Measurements from ENCODE around the gene PLXNC1. TPM values are rescaled to one million over a fixed set of nuclear protein-coding genes. Genes with fewer than 3 reads are reported as not detected.
A peak's percentile ranks its signal among the peaks of the same experiment; 100 is the strongest.

PLXNC1 gene
- total and polyA plus RNA-seq, 2 donors (not counting 1 experiment from before 2014, with no cell fraction given), result 9.7 to 33.6 TPM

DNA sequence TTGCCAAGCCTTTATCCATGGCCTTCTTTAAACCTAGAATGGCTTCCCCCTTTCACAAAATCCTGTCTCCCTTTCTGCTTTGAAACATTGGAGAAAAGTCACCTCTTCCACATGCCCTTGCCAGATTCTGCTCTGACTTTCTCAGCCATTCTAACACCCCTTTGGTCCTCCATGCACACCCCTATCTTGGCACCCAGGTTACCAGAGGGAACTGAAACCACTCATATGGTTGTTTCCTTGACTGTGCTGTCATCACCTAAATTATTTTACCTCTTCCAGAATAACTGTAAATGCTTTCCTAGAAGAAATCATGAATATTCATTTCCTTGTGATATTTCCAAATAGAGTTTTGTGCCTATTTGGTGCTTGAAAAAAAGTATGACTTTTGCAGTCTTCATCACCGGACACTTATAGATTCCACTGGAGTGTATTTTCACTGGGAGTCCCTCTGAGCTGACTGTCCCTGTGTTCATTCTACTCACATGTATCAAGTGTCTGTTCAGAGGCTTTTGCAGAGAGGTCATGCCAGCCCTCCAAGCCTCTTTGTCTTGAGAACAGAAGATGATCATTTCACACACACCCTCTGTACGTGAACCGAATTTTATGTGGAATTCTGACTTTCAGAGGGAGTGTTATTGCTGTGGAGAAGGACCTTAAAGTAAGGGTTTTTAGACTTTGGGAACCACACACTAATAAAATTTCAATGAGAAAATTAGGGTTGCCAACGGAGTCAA, 74.1 kb downstream of the PLXNC1 start:
- H4K20me1 ChIP-seq (ENCODE audit: control insufficient read depth, insufficient read depth, low read length, poor library complexity, severe bottlenecking), result no peaks in the 10 kb centered on the region
- no peaks in the 10 kb centered on the region for H3K9me3 ChIP-seq (ENCODE audit: control extremely low read depth in 1 of 3, control insufficient read depth in 2 of 3, insufficient read depth in 1 of 3, low read length in 2 of 3)
- ATAC-seq (ENCODE audit: low read depth) (peak; percentile 74), DNase-seq (peak; percentile 39)
- intact Hi-C loops (cut with micrococcal nuclease), result loop anchor here (2.0 kb wide), 1 partner anchor 18 kb away; no protein-coding TSS in a partner anchor
- H3K9ac ChIP-seq (ENCODE audit: low read length), result no peak overlapping the region
- ChIA-PET CTCF (interaction anchor here (0.7 to 1.8 kb wide), 3 partner anchors 14 to 92 kb away, joined by 3 to 5 read pairs (median 4); no protein-coding TSS in a partner anchor), POLR2A (interaction anchor here (0.6 kb wide), 1 partner anchor 1362 kb away, joined by 6 read pairs; no protein-coding TSS in a partner anchor)
- no peaks in the 10 kb centered on the region for H3K9me3 Mint-ChIP-seq (ENCODE audit: insufficient read depth)
- peak overlapping the region; percentile 39 for H3K4me2 ChIP-seq (replicated peaks; ENCODE audit: low read depth, low read length, poor library complexity, severe bottlenecking)
- H3K27me3 ChIP-seq (replicated peaks in 1 of 4; ENCODE audit: control extremely low read depth in 1 of 4, control insufficient read depth in 3 of 4, insufficient read depth in 4 of 4, low read length in 3 of 4), result no peaks in the 10 kb centered on the region
- H3K4me1 ChIP-seq (ENCODE audit: control insufficient read depth in 2 of 2, insufficient read depth in 2 of 2, low read length in 2 of 2), result peaks cover 34 to 35% of the 10 kb centered on the region in 2 donors
- peaks cover 33% of the 10 kb centered on the region for H3K4me1 Mint-ChIP-seq
- no peak overlapping the region for H3K4me3 ChIP-seq (ENCODE audit: control extremely low read depth in 1 of 5, extremely low read depth in 1 of 5, insufficient read depth in 1 of 5, low read depth in 2 of 5, low read length in 4 of 5)
- no peaks in the 10 kb centered on the region for H3K27me3 Mint-ChIP-seq
- no peak overlapping the region for H3K27ac Mint-ChIP-seq
- H3K36me3 ChIP-seq (replicated peaks in 1 of 2; ENCODE audit: control extremely low read depth in 1 of 2, control insufficient read depth in 1 of 2, extremely low read depth in 1 of 2, insufficient read depth in 2 of 2, low read length in 1 of 2), result peaks cover 0 to 47% of the 10 kb centered on the region in 2 experiments
- 90% methylated on average over 2 of the region's 4 CpGs for WGBS (ENCODE audit: insufficient coverage)
- TF ChIP-seq, protein P1, sequence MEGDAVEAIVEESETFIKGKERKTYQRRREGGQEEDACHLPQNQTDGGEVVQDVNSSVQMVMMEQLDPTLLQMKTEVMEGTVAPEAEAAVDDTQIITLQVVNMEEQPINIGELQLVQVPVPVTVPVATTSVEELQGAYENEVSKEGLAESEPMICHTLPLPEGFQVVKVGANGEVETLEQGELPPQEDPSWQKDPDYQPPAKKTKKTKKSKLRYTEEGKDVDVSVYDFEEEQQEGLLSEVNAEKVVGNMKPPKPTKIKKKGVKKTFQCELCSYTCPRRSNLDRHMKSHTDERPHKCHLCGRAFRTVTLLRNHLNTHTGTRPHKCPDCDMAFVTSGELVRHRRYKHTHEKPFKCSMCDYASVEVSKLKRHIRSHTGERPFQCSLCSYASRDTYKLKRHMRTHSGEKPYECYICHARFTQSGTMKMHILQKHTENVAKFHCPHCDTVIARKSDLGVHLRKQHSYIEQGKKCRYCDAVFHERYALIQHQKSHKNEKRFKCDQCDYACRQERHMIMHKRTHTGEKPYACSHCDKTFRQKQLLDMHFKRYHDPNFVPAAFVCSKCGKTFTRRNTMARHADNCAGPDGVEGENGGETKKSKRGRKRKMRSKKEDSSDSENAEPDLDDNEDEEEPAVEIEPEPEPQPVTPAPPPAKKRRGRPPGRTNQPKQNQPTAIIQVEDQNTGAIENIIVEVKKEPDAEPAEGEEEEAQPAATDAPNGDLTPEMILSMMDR (IDR thresholded peaks at IDR 0.05), result no peak
- no peak for TF ChIP-seq EZH2 (IDR thresholded peaks at IDR 0.05; ENCODE audit: borderline replicate concordance, insufficient read depth, low read depth, low read length, poor library complexity, severe bottlenecking)
- peak overlapping the region; percentile 26 for H3K4me3 Mint-ChIP-seq
- H3K79me2 ChIP-seq (ENCODE audit: control insufficient read depth, insufficient read depth, low read length), result peaks cover 12% of the 10 kb centered on the region
- H2AFZ ChIP-seq (ENCODE audit: insufficient read depth, low read depth, low read length, poor library complexity, severe bottlenecking), result no peak overlapping the region
- H3K27ac ChIP-seq (ENCODE audit: low read length in 2 of 2), result no peak overlapping the region

DNA sequence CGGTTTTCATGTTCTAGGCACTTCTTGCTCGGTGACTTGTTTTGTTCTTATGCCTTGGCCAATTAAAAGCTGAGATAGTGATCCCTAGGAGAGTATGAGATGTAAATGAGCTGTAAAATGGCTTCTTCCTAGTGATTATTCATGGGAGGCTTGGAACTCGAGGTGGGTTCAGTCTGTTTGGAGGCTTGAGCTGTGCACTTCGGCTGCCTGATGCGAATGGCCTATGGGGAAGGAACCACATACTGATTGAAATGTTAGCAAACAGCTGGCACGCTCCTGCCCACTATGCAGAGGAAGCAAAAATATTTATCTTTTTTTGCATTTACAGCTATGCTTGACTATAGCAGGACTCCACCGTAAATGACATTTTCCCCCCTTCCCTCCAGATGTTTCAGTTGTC, 75.5 kb downstream of the PLXNC1 start:
- Mint-ChIP-seq H3K9me3 (ENCODE audit: insufficient read depth) (no peaks in the 10 kb centered on the region), H3K4me1 (peaks cover 45% of the 10 kb centered on the region), H3K27ac (no peak overlapping the region), H3K4me3 (no peak overlapping the region), H3K27me3 (no peaks in the 10 kb centered on the region)
- H2AFZ ChIP-seq (ENCODE audit: insufficient read depth, low read depth, low read length, poor library complexity, severe bottlenecking), result no peak overlapping the region
- TF ChIP-seq, protein P1 (IDR thresholded peaks at IDR 0.05), result no peak
- TF ChIP-seq EZH2 (IDR thresholded peaks at IDR 0.05; ENCODE audit: borderline replicate concordance, insufficient read depth, low read depth, low read length, poor library complexity, severe bottlenecking), result no peak
- no peak overlapping the region for H3K4me2 ChIP-seq (replicated peaks; ENCODE audit: low read depth, low read length, poor library complexity, severe bottlenecking)
- H3K79me2 ChIP-seq (ENCODE audit: control insufficient read depth, insufficient read depth, low read length), result peaks cover 11% of the 10 kb centered on the region
- ATAC-seq (ENCODE audit: low read depth), result no peak
- H3K4me1 ChIP-seq (ENCODE audit: control insufficient read depth in 2 of 2, insufficient read depth in 2 of 2, low read length in 2 of 2), result peaks cover 28 to 30% of the 10 kb centered on the region in 2 donors
- intact Hi-C loops (cut with micrococcal nuclease), result loop anchor here (2.0 kb wide), 1 partner anchor 17 kb away; no protein-coding TSS in a partner anchor
- no peaks in the 10 kb centered on the region for H3K27me3 ChIP-seq (replicated peaks in 1 of 4; ENCODE audit: control extremely low read depth in 1 of 4, control insufficient read depth in 3 of 4, insufficient read depth in 4 of 4, low read length in 3 of 4)
- no peaks in the 10 kb centered on the region for H3K9me3 ChIP-seq (ENCODE audit: control extremely low read depth in 1 of 3, control insufficient read depth in 2 of 3, insufficient read depth in 1 of 3, low read length in 2 of 3)
- no peak for DNase-seq
- H3K36me3 ChIP-seq (replicated peaks in 1 of 2; ENCODE audit: control extremely low read depth in 1 of 2, control insufficient read depth in 1 of 2, extremely low read depth in 1 of 2, insufficient read depth in 2 of 2, low read length in 1 of 2), result peaks cover 4 to 50% of the 10 kb centered on the region in 2 experiments
- H3K9ac ChIP-seq (ENCODE audit: low read length), result no peak overlapping the region
- H3K27ac ChIP-seq (ENCODE audit: low read length in 2 of 2), result no peak overlapping the region
- H4K20me1 ChIP-seq (ENCODE audit: control insufficient read depth, insufficient read depth, low read length, poor library complexity, severe bottlenecking), result no peaks in the 10 kb centered on the region
- ChIA-PET CTCF (interaction anchor here (0.9 kb wide), 1 partner anchor 10 kb away, joined by 4 read pairs; no protein-coding TSS in a partner anchor), POLR2A (no interaction called here)
- 93% methylated on average over 7 of the region's 7 CpGs for WGBS (ENCODE audit: insufficient coverage)
- H3K4me3 ChIP-seq (ENCODE audit: control extremely low read depth in 1 of 5, extremely low read depth in 1 of 5, insufficient read depth in 1 of 5, low read depth in 2 of 5, low read length in 4 of 5), result no peak overlapping the region

Data from B cell (primary cell).